Spleen (tissue), 11 donors: ENCODE data around the gene RPA3. TPM values are rescaled to one million over a fixed set of nuclear protein-coding genes. Genes with fewer than 3 reads are reported as not detected.

Experiments
- DNase-seq: peaks from one replicate; pipeline ENCODE4 v3.0.0-alpha.2; 2020
- H3K27ac ChIP-seq, 8 donors: fragments of 200-600 bp; sonication (generic) in 7 of 8; 1 replicate in 4 of 8; 2 replicates in 4 of 8; pipeline versions ENCODE4 v1.5.0 to v1.8.0; 2016 to 2021; ENCODE audit warnings: inconsistent platforms in 4 of 8, mild to moderate bottlenecking in 4 of 8, moderate library complexity in 1 of 8
- H3K27me3 ChIP-seq, 7 donors: fragments of 200-600 bp; sonication (generic) in 6 of 7; replicated peaks in 1 of 7; 1 replicate in 4 of 7; 2 replicates in 3 of 7; pipeline versions ENCODE4 v1.5.0 to v1.8.0; 2016 to 2021; ENCODE audit warnings: inconsistent platforms in 3 of 7, mild to moderate bottlenecking in 1 of 7
- H3K36me3 ChIP-seq, 6 donors: fragments of 200-600 bp; sonication (generic) in 5 of 6; 1 replicate in 4 of 6; 2 replicates in 2 of 6; pipeline versions ENCODE4 v1.5.0 to v1.8.0; 2016 to 2021; ENCODE audit warnings: inconsistent platforms in 2 of 6
- H3K4me1 ChIP-seq, 6 donors: fragments of 200-600 bp; sonication (generic) in 5 of 6; 1 replicate in 3 of 6; 2 replicates in 3 of 6; pipeline versions ENCODE4 v1.5.0 to v1.8.0; 2016 to 2021; ENCODE audit warnings: inconsistent platforms in 3 of 6
- H3K4me3 ChIP-seq, 8 donors: fragments of 200-600 bp; sonication (generic) in 7 of 8; 1 replicate in 4 of 8; 2 replicates in 4 of 8; pipeline versions ENCODE4 v1.5.0 to v1.8.0; 2016 to 2021; ENCODE audit warnings: inconsistent platforms in 4 of 8, mild to moderate bottlenecking in 4 of 8, moderate library complexity in 2 of 8
- H3K9me3 ChIP-seq, 8 donors: fragments of 200-600 bp; sonication (generic) in 7 of 8; 1 replicate in 4 of 8; 2 replicates in 4 of 8; pipeline versions ENCODE4 v1.5.0 to v1.8.0; 2016 to 2021; ENCODE audit warnings: inconsistent platforms in 4 of 8
- CTCF ChIP-seq, 11 experiments: fragments of 200-600 bp in 7 of 11; fragments of 450-650 bp in 4 of 11; sonication (generic) in 4 of 11; IDR thresholded peaks in 8 of 11; conservative IDR thresholded peaks in 3 of 11; 1 replicate in 7 of 11; 2 replicates in 4 of 11; pipeline versions ENCODE4 v1.4.0 to v1.8.0; 2016 to 2021; ENCODE audit warnings: antibody characterized with exemption in 11 of 11, inconsistent platforms in 4 of 11, mild to moderate bottlenecking in 1 of 11
- POLR2A ChIP-seq, 3 donors: fragments of 450-650 bp; IDR thresholded peaks; one replicate each; pipeline ENCODE4 v1.5.1; 2017; ENCODE audit warnings: antibody characterized with exemption in 3 of 3, mild to moderate bottlenecking in 1 of 3
- POLR2AphosphoS5 ChIP-seq, 3 donors: sonication (generic); formaldehyde crosslinking; IDR thresholded peaks; one replicate each; pipeline ENCODE4 v1.5.1; 2017; ENCODE audit warnings: antibody characterized with exemption in 3 of 3
- WGBS, 5 donors: extraction: QIAGEN DNeasy Blood & Tissue Kit in 3 of 5; methylation state at CpG; one replicate each; pipeline versions ENCODE4 v1.1.5 to v1.1.7; 2013 to 2018; 5-methylcytosine and 5-hydroxymethylcytosine counted together
- intact Hi-C: fragments of 100-400 bp; cut with DNase I; formaldehyde crosslinking; loops from one replicate; pipeline ENCODE4 v1.15.0; 2023; ENCODE audit warnings: low total_unique reads
- polyA plus RNA-seq, 3 donors: library from polyadenylated mRNA; stranded (reverse); fragments of 200-250 nt; gene quantifications; one replicate each; pipeline ENCODE4 v1.2.1, GENCODE V29; 2013
- total RNA-seq, 7 donors: library from RNA; depleted of rRNA in 3 of 7; stranded (reverse); fragments of >200 nt in 3 of 7; fragmentation: NEBNext Ultra II Directional in 4 of 7; extraction: Animal tissue kit (Norgen Biotek cat#: 25700) in 4 of 7; gene quantifications; one replicate each; pipeline versions ENCODE4 v1.1.0 to v1.2.1, GENCODE V29; 2016 to 2021
- donor health status: healthy with polysubstance abuse.
- donor health status: DM: no; HTN: no; CAD: no; lungs with moderate emphysema.
- donor health status: DM: no; HTN: no; CAD: no.
- donor health status: Bipolar disorder and iron deficiency.
- donor health status: healthy.
- donor health status: DM: no; HTN: no; CAD: no.
- donor health status: DM: yes; HTN: yes; CAD: no.

The RPA3 gene
- total and polyA plus RNA-seq, 10 donors: 18.0 to 41.8 (median 28.2) TPM

GRCh38 chr7:7704867-7705266, 13.5 kb downstream of the RPA3 start:
- WGBS, 5 donors: 93 to 96% (median 95%) methylated on average over 4 of the region's 4 CpGs
- H3K36me3 ChIP-seq: no peaks in the 10 kb centered on the region
- H3K4me1 ChIP-seq: peaks cover 0 to 52% (median 8%) of the 10 kb centered on the region in 6 donors
- DNase-seq: no peak
- no peak overlapping the region for H3K27ac ChIP-seq
- H3K27me3 ChIP-seq: no peaks in the 10 kb centered on the region
- intact Hi-C loops: no loop called here
- H3K4me3 ChIP-seq: no peak overlapping the region
- no peaks in the 10 kb centered on the region for H3K9me3 ChIP-seq
- TF ChIP-seq CTCF (IDR thresholded peaks at IDR 0.05 in 8 of 11, conservative IDR thresholded peaks at IDR 0.05 in 3 of 11): no peak
- no peak for TF ChIP-seq POLR2A (IDR thresholded peaks at IDR 0.05)
- no peak for TF ChIP-seq POLR2AphosphoS5 (IDR thresholded peaks at IDR 0.05)

- H3K4me1 ChIP-seq: peaks cover 0 to 59% (median 11%) of the 10 kb centered on the region in 6 donors
- no peak overlapping the region for H3K4me3 ChIP-seq
- H3K36me3 ChIP-seq: no peaks in the 10 kb centered on the region
- no peaks in the 10 kb centered on the region for H3K9me3 ChIP-seq
- TF ChIP-seq POLR2A (IDR thresholded peaks at IDR 0.05) (no peak), POLR2AphosphoS5 (IDR thresholded peaks at IDR 0.05) (no peak), CTCF (IDR thresholded peaks at IDR 0.05 in 8 of 11, conservative IDR thresholded peaks at IDR 0.05 in 3 of 11) (no peak)
- H3K27me3 ChIP-seq: no peaks in the 10 kb centered on the region
- no peak for DNase-seq
- H3K27ac ChIP-seq: no peak overlapping the region
- intact Hi-C loops: no loop called here
- 88 to 99% (median 96%) methylated on average over 7 of the region's 7 CpGs for WGBS, 5 donors
Observed at GRCh38 chr7:7703427-7703826, 15.0 kb downstream of the RPA3 start.

GRCh38 chr7:7702826-7703225, 15.6 kb downstream of the RPA3 start:
- TF ChIP-seq POLR2AphosphoS5 (IDR thresholded peaks at IDR 0.05): no peak
- Histone ChIP-seq H3K36me3 (no peaks in the 10 kb centered on the region), H3K4me1 (peaks cover 0 to 65% (median 11%) of the 10 kb centered on the region in 6 donors), H3K4me3 (no peak overlapping the region), H3K9me3 (no peaks in the 10 kb centered on the region), H3K27me3 (no peaks in the 10 kb centered on the region), H3K27ac (no peak overlapping the region)
- WGBS, 5 donors: 84 to 93% (median 88%) methylated on average over 4 of the region's 4 CpGs
- intact Hi-C loops: no loop called here
- DNase-seq: no peak

GRCh38 chr7:7701527-7701926, 16.9 kb downstream of the RPA3 start:
- no peak for DNase-seq
- WGBS, 5 donors: 70 to 94% (median 91%) methylated on average over 1 of the region's 1 CpG
- H3K4me3 ChIP-seq: no peak overlapping the region
- no peaks in the 10 kb centered on the region for H3K9me3 ChIP-seq
- TF ChIP-seq CTCF (IDR thresholded peaks at IDR 0.05 in 8 of 11, conservative IDR thresholded peaks at IDR 0.05 in 3 of 11) (no peak), POLR2A (IDR thresholded peaks at IDR 0.05) (no peak), POLR2AphosphoS5 (IDR thresholded peaks at IDR 0.05) (no peak)
- no peaks in the 10 kb centered on the region for H3K27me3 ChIP-seq
- no peaks in the 10 kb centered on the region for H3K36me3 ChIP-seq
- peaks cover 0 to 68% (median 14%) of the 10 kb centered on the region in 6 donors for H3K4me1 ChIP-seq
- intact Hi-C loops: no loop called here
- H3K27ac ChIP-seq: no peak overlapping the region

GRCh38 chr7:7699970-7700369, 18.4 kb downstream of the RPA3 start:
- no peak overlapping the region for H3K4me3 ChIP-seq
- H3K27me3 ChIP-seq: no peaks in the 10 kb centered on the region
- TF ChIP-seq POLR2AphosphoS5 (IDR thresholded peaks at IDR 0.05) (no peak), POLR2A (IDR thresholded peaks at IDR 0.05) (no peak), CTCF (IDR thresholded peaks at IDR 0.05 in 8 of 11, conservative IDR thresholded peaks at IDR 0.05 in 3 of 11) (no peak)
- no peaks in the 10 kb centered on the region for H3K36me3 ChIP-seq
- intact Hi-C loops: no loop called here
- DNase-seq: no peak
- H3K4me1 ChIP-seq: peaks cover 0 to 56% (median 6%) of the 10 kb centered on the region in 6 donors
- H3K27ac ChIP-seq: no peak overlapping the region
- no peaks in the 10 kb centered on the region for H3K9me3 ChIP-seq
